Measurements from ENCODE around the gene PLEKHM3. TPM values are rescaled to one million over a fixed set of nuclear protein-coding genes. Genes with fewer than 3 reads are reported as not detected.

Gene PLEKHM3
- 15.1 and 19.5 TPM in 2 replicates for total RNA-seq (ENCODE audit: low replicate concordance)

- Histone ChIP-seq H3K79me2 (ENCODE audit: low read depth) (peaks cover 28% of the 10 kb centered on the region), H3K4me2 (peak within 1 kb of the TSS; percentile 87), H3F3A (ENCODE audit: low read depth) (peaks cover 10% of the 10 kb centered on the region), H3K9ac (peak within 1 kb of the TSS; percentile 74), H3K9me3 (ENCODE audit: low read depth) (no peaks in the 10 kb centered on the region), H3K4me3 (peak within 1 kb of the TSS; percentile 94), H3K4me1 (peaks cover 11% of the 10 kb centered on the region), H2AFZ (replicated peaks) (peak within 1 kb of the TSS; percentile 96), H3K36me3 (no peaks in the 10 kb centered on the region), H4K20me1 (ENCODE audit: low read depth) (no peaks in the 10 kb centered on the region), H3K27ac (no peak within 1 kb of the TSS), H3K27me3 (no peaks in the 10 kb centered on the region)
- Mint-ChIP-seq H3K9me3 (no peaks in the 10 kb centered on the region), H3K36me3 (no peaks in the 10 kb centered on the region), H3K27me3 (ENCODE audit: insufficient read depth, low read depth) (no peaks in the 10 kb centered on the region), H3K27ac (peak within 1 kb of the TSS; percentile 55), H3K4me3 (peak within 1 kb of the TSS; percentile 93), H3K4me1 (peaks cover 13% of the 10 kb centered on the region)
- DNase-seq (ENCODE audit: low spot score), result peak; percentile 90
- TF ChIP-seq CTCF (IDR thresholded peaks at IDR 0.05), result no peak
- peak; percentile 54 for TF ChIP-seq EZH2 (IDR thresholded peaks at IDR 0.05)
Observed at GRCh38 chr2:208025037-208025813, at the start of gene PLEKHM3. PLEKHM3 (minus strand) TSS chr2:208025527; CDS start chr2:208001639, 23,888 bp downstream.

- Histone ChIP-seq H4K20me1 (ENCODE audit: low read depth) (no peaks in the 10 kb centered on the region), H3K4me1 (no peaks in the 10 kb centered on the region), H3K4me3 (no peak overlapping the region), H2AFZ (replicated peaks) (peak overlapping the region; percentile 70), H3F3A (ENCODE audit: low read depth) (peaks cover 2% of the 10 kb centered on the region), H3K36me3 (no peaks in the 10 kb centered on the region), H3K27ac (no peak overlapping the region), H3K27me3 (no peaks in the 10 kb centered on the region), H3K9me3 (ENCODE audit: low read depth) (no peaks in the 10 kb centered on the region), H3K4me2 (no peak overlapping the region), H3K79me2 (ENCODE audit: low read depth) (no peaks in the 10 kb centered on the region), H3K9ac (no peak overlapping the region)
- no peak for TF ChIP-seq CTCF (IDR thresholded peaks at IDR 0.05)
- no peak for TF ChIP-seq EZH2phosphoT487 (IDR thresholded peaks at IDR 0.05)
- no peak for TF ChIP-seq EZH2 (IDR thresholded peaks at IDR 0.05)
- Mint-ChIP-seq H3K27ac (no peak overlapping the region), H3K27me3 (ENCODE audit: insufficient read depth, low read depth) (peaks cover 3% of the 10 kb centered on the region), H3K9me3 (peaks cover under 1% of the 10 kb centered on the region), H3K36me3 (no peaks in the 10 kb centered on the region), H3K4me1 (peaks cover 6% of the 10 kb centered on the region), H3K4me3 (no peak overlapping the region)
- DNase-seq (ENCODE audit: low spot score), result no peak
Observed at GRCh38 chr2:208074610-208075356, 49.5 kb upstream of the PLEKHM3 start.

GRCh38 chr2:208072250-208072892 is 47.0 kb upstream of the PLEKHM3 start:
- H3K4me3 ChIP-seq, result no peak overlapping the region
- H3K36me3 ChIP-seq, result no peaks in the 10 kb centered on the region
- H4K20me1 ChIP-seq (ENCODE audit: low read depth), result no peaks in the 10 kb centered on the region
- no peaks in the 10 kb centered on the region for H3K27me3 ChIP-seq
- H2AFZ ChIP-seq (replicated peaks), result no peak overlapping the region
- H3K4me3 Mint-ChIP-seq, result no peak overlapping the region
- no peaks in the 10 kb centered on the region for H3K9me3 ChIP-seq (ENCODE audit: low read depth)
- H3K4me2 ChIP-seq, result no peak overlapping the region
- H3K79me2 ChIP-seq (ENCODE audit: low read depth), result no peaks in the 10 kb centered on the region
- no peaks in the 10 kb centered on the region for H3K36me3 Mint-ChIP-seq
- TF ChIP-seq CTCF (IDR thresholded peaks at IDR 0.05) (peak; percentile 88), EZH2 (IDR thresholded peaks at IDR 0.05) (no peak)
- peaks cover 3% of the 10 kb centered on the region for H3K27me3 Mint-ChIP-seq (ENCODE audit: insufficient read depth, low read depth)
- peaks cover 6% of the 10 kb centered on the region for H3K4me1 Mint-ChIP-seq
- H3K9me3 Mint-ChIP-seq, result no peaks in the 10 kb centered on the region
- H3K9ac ChIP-seq, result no peak overlapping the region
- peak; percentile 78 for DNase-seq (ENCODE audit: low spot score)
- H3F3A ChIP-seq (ENCODE audit: low read depth), result peaks cover 2% of the 10 kb centered on the region
- H3K4me1 ChIP-seq, result no peaks in the 10 kb centered on the region
- H3K27ac Mint-ChIP-seq, result no peak overlapping the region
- H3K27ac ChIP-seq, result no peak overlapping the region
